Calu3 (cell line): ENCODE measurements around the gene PAPSS1. TPM values are rescaled to one million over a fixed set of nuclear protein-coding genes. Genes with fewer than 3 reads are reported as not detected.

Experiments used
- BruUV-seq: library from RNA; stranded (reverse); fragments of 400-500 nt; replicated peaks from 2 replicates; lab custom pipeline; 2021; lab: Mats Ljungman, UMichigan
- CTCF ChIA-PET: fragments of 300-600 bp; sonication (Branson Sonifier 250); formaldehyde crosslinking; loops from one replicate; lab custom pipeline; 2022; ENCODE audit warnings: antibody characterized with exemption; lab: Charles Lee
- DNase-seq: peaks from one replicate; pipeline ENCODE4 v3.0.0; 2022
- H3K27ac Mint-ChIP-seq: one replicate; pipeline ENCODE4 v1.8.0; 2022; ENCODE audit warnings: mixed read lengths; ENCODE audit not compliant: unreplicated experiment
- H3K27me3 Mint-ChIP-seq: one replicate; pipeline ENCODE4 v1.8.0; 2022; ENCODE audit warnings: mixed read lengths; ENCODE audit not compliant: unreplicated experiment
- H3K36me3 Mint-ChIP-seq: one replicate; pipeline ENCODE4 v1.8.0; 2022; ENCODE audit warnings: mild to moderate bottlenecking, moderate library complexity, mixed read lengths; ENCODE audit not compliant: insufficient read depth, unreplicated experiment
- H3K4me1 Mint-ChIP-seq: one replicate; pipeline ENCODE4 v1.8.0; 2022; ENCODE audit warnings: mild to moderate bottlenecking, low read depth, mixed read lengths; ENCODE audit not compliant: unreplicated experiment
- H3K4me3 Mint-ChIP-seq: one replicate; pipeline ENCODE4 v1.8.0; 2022; ENCODE audit warnings: mild to moderate bottlenecking, low read depth, moderate library complexity, mixed read lengths; ENCODE audit not compliant: unreplicated experiment
- H3K9me3 Mint-ChIP-seq: one replicate; pipeline ENCODE4 v1.8.0; 2022; ENCODE audit warnings: low read depth, mixed read lengths; ENCODE audit not compliant: unreplicated experiment
- intact Hi-C: fragments of 100-400 bp; cut with micrococcal nuclease; formaldehyde crosslinking; loops from one replicate; pipeline ENCODE4 v1.10.0; 2022; ENCODE audit not compliant: unreplicated experiment
- total RNA-seq: library from RNA; stranded (reverse); gene quantifications from 2 replicates; pipeline ENCODE4 v1.2.3, GENCODE V29; 2022
- TF ChIP-seq, protein P1 (sequence below): fragments of 200-600 bp; IDR thresholded peaks from one replicate; pipeline ENCODE4 v1.8.0; 2022; ENCODE audit warnings: antibody characterized with exemption; ENCODE audit not compliant: unreplicated experiment

Gene PAPSS1
- total RNA-seq, 1 experiment from 2014 or later, result 41.6 TPM

DNA sequence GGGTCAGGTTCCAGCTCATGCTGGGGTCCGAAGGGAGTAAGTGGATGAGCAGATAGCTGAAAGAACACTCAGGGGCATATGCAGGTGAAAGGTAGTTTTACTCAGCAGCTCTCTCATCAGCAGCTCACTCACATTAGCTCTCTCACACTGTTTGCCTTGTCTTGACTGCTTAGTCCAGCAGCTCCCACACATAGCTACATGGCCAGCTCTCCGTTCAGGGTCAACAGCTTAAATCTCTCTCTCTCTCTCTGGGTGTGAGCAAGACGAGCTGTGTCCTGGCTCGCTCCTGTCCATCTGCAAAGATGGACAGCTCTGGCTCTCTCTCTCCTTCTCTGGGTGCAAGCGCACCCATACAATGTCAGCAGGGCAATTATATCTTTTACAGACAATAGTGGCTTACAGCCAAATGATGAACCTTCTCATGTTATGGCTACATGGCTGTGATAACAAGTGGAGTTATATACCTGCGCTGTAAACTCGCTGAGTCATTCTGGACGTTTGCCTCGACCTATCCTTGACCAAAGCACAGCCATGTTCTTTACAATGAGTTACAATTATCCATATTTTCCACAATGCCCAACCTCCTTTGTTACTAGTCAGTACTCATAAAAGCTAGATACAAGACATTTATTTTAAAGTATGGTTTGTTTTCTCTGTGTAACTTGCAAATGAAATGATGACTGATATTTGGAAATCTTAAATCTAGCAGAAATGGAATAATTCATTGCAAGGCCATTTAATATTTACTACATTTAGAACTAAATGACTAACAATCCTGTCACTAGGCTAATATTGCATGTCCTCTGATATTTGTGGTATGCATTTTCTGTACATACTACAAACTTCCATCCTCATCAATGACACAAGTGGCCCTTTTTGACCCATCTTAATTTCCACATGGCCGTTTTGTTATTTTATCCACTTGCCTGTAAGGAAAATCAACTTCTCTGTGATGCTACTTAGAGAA lies 9.3 kb downstream of the PAPSS1 start:
- Mint-ChIP-seq H3K27me3 (no peaks in the 10 kb centered on the region), H3K27ac (no peak overlapping the region), H3K4me3 (no peak overlapping the region), H3K9me3 (peaks cover 3% of the 10 kb centered on the region), H3K36me3 (peaks cover 5% of the 10 kb centered on the region), H3K4me1 (peaks cover 34% of the 10 kb centered on the region)
- intact Hi-C loops, result no loop called here
- BruUV-seq, result no TSS peak
- DNase-seq, result no peak
- CTCF ChIA-PET, result interaction anchor here (0.6 kb wide), 1 partner anchor 70 kb away, joined by 11 read pairs; no protein-coding TSS in a partner anchor
- TF ChIP-seq, protein P1, sequence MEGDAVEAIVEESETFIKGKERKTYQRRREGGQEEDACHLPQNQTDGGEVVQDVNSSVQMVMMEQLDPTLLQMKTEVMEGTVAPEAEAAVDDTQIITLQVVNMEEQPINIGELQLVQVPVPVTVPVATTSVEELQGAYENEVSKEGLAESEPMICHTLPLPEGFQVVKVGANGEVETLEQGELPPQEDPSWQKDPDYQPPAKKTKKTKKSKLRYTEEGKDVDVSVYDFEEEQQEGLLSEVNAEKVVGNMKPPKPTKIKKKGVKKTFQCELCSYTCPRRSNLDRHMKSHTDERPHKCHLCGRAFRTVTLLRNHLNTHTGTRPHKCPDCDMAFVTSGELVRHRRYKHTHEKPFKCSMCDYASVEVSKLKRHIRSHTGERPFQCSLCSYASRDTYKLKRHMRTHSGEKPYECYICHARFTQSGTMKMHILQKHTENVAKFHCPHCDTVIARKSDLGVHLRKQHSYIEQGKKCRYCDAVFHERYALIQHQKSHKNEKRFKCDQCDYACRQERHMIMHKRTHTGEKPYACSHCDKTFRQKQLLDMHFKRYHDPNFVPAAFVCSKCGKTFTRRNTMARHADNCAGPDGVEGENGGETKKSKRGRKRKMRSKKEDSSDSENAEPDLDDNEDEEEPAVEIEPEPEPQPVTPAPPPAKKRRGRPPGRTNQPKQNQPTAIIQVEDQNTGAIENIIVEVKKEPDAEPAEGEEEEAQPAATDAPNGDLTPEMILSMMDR, result no peak

DNA sequence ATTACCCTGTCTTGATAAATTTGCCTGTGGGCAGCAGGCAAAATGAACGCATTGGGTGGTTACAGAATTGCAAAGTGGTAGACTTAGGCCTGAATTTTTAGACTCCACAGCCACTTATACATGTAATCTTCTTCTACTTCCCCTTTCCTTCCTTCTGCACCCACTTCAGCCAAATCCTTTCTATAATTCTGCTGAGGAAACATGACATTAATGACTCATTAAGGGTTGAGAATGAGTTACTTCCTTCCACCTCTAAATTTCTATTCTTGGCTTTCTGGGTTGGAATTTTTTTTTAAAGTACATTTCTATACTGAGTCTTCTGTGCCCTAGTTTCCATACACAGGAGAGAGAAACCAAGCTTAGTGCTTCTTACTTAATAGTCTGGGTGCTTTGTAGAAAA lies 10.1 kb downstream of the PAPSS1 start:
- DNase-seq, result no peak
- peaks cover 6% of the 10 kb centered on the region for H3K9me3 Mint-ChIP-seq
- H3K36me3 Mint-ChIP-seq, result peaks cover 5% of the 10 kb centered on the region
- intact Hi-C loops, result no loop called here
- H3K27me3 Mint-ChIP-seq, result no peaks in the 10 kb centered on the region
- no TSS peak for BruUV-seq
- H3K4me3 Mint-ChIP-seq, result no peak overlapping the region
- peaks cover 34% of the 10 kb centered on the region for H3K4me1 Mint-ChIP-seq
- no peak overlapping the region for H3K27ac Mint-ChIP-seq
- CTCF ChIA-PET, result interaction anchor here (0.6 to 2.1 kb wide), 2 partner anchors 10 to 69 kb away, joined by 6 to 11 read pairs; partner anchors contain the start of gene PAPSS1
- TF ChIP-seq, protein P1, result no peak

DNA sequence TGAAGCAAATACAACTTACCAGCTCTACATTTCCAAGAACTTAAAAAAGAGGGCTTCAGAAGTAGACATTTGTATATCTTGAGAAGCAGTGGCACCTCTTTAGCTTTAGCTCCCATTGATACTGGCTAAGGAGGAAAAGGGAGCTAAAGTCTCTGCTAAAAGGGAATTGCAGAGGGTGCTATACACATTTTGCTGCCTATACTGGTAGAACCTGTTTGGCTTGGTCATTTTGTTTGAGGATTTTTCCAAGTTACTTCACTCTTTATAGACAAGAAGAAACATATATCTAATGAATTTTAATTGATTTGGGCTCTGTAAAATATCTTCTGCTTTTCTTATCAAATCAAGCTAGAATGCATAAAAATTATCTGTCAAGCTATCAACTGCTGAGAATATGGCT lies 11.8 kb downstream of the PAPSS1 start:
- Mint-ChIP-seq H3K4me1 (peaks cover 20% of the 10 kb centered on the region), H3K27ac (no peak overlapping the region), H3K36me3 (no peaks in the 10 kb centered on the region), H3K9me3 (peaks cover 6% of the 10 kb centered on the region), H3K27me3 (no peaks in the 10 kb centered on the region), H3K4me3 (no peak overlapping the region)
- DNase-seq, result no peak
- TF ChIP-seq, protein P1, result no peak
- intact Hi-C loops, result no loop called here
- CTCF ChIA-PET, result interaction anchor here (2.1 kb wide), 1 partner anchor 12 kb away, joined by 6 read pairs; the partner anchor contains the start of gene PAPSS1
- no TSS peak for BruUV-seq

DNA sequence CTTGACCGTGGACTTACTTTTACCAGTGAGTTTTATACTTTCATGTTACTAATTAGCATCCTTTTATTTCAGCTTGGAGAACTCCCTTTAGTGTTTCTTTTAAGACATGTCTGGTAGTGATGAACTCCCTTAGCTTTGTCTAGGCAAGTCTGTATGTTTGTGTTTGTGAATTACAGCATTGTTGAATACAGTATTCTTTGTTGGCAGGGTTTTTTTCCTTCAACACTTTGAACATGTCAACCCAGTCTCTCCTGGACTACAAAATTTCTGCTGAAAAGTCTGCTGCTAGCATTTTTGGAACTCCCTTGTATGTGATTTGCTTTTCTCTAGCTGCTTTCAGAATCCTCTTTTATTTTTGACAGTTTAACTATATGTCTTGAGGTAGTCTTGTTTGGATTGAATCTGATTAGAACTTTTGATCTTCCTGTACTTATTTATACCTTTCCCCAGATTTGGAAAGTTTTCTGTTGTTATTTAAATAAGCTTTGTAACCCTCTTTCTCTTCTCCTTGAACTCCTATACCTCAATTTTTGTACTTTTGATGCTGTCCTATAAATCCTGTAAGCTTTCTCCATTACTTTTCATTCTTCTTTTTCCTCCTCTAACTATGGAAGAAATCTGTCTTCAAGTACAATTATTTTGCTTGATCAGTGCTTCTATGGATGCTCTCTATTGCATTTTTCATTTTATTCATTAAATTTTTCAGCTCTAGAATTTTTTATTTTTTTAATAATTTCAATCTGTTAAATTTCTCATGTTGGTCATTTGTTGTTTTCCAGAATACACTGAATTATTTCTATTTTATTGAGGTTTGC lies 14.1 kb downstream of the PAPSS1 start:
- Mint-ChIP-seq H3K27me3 (no peaks in the 10 kb centered on the region), H3K27ac (no peak overlapping the region), H3K4me3 (no peak overlapping the region), H3K9me3 (peaks cover 8% of the 10 kb centered on the region), H3K4me1 (peaks cover 17% of the 10 kb centered on the region), H3K36me3 (no peaks in the 10 kb centered on the region)
- CTCF ChIA-PET, result no interaction called here
- intact Hi-C loops, result no loop called here
- BruUV-seq, result no TSS peak
- DNase-seq, result no peak
- TF ChIP-seq, protein P1, result no peak
